H9 (cell line): ENCODE data around the gene CHAC2. TPM values are rescaled to one million over a fixed set of nuclear protein-coding genes. Genes with fewer than 3 reads are reported as not detected.

Experiments
- DNase-seq: peaks from one replicate; pipeline ENCODE4 v3.0.0-alpha.2; 2017
- H2AFZ ChIP-seq: one replicate; pipeline ENCODE4 v1.6.1; 2013; ENCODE audit warnings: mild to moderate bottlenecking, low read length, control low read depth, moderate library complexity
- H2AK5ac ChIP-seq: 2 replicates; pipeline ENCODE4 v1.6.1; 2013; ENCODE audit warnings: low read length, control low read depth, mixed read lengths; ENCODE audit not compliant: insufficient read length
- H2BK120ac ChIP-seq: one replicate; pipeline ENCODE4 v1.6.1; 2013; ENCODE audit warnings: low read depth, mild to moderate bottlenecking, low read length, control low read depth, inconsistent platforms; ENCODE audit not compliant: poor library complexity, severe bottlenecking
- H2BK12ac ChIP-seq: 2 replicates; pipeline ENCODE4 v1.6.1; 2013; ENCODE audit warnings: low read length, control low read depth, mixed read lengths, low read depth; ENCODE audit not compliant: insufficient read length
- H2BK15ac ChIP-seq: 2 replicates; pipeline ENCODE4 v1.6.1; 2013; ENCODE audit warnings: low read depth, low read length, control low read depth
- H2BK20ac ChIP-seq: one replicate; pipeline ENCODE4 v1.6.1; 2013; ENCODE audit warnings: low read depth, mild to moderate bottlenecking, low read length, control low read depth, inconsistent platforms; ENCODE audit not compliant: poor library complexity, severe bottlenecking
- H2BK5ac ChIP-seq: 2 replicates; pipeline ENCODE4 v1.6.1; 2013; ENCODE audit warnings: low read length, control low read depth, mixed read lengths; ENCODE audit not compliant: insufficient read length
- H3K14ac ChIP-seq: 2 replicates; pipeline ENCODE4 v1.6.1; 2013; ENCODE audit warnings: low read length, control low read depth; ENCODE audit not compliant: insufficient read depth
- H3K18ac ChIP-seq: 2 replicates; pipeline ENCODE4 v1.6.1; 2013; ENCODE audit warnings: low read depth, mild to moderate bottlenecking, mixed read lengths, low read length, control low read depth; ENCODE audit not compliant: insufficient read length
- H3K23ac ChIP-seq: 2 replicates; pipeline ENCODE4 v1.6.1; 2013; ENCODE audit warnings: low read length, control low read depth, mixed read lengths, low read depth; ENCODE audit not compliant: insufficient read length
- H3K23me2 ChIP-seq: 2 replicates; pipeline ENCODE4 v1.6.1; 2013; ENCODE audit warnings: low read depth, mild to moderate bottlenecking, mixed read lengths, low read length, control low read depth; ENCODE audit not compliant: insufficient read length, poor library complexity, severe bottlenecking
- H3K27ac ChIP-seq: 2 replicates; pipeline ENCODE4 v1.5.1; 2013; ENCODE audit warnings: low read length, control low read depth, mixed read lengths, low read depth; ENCODE audit not compliant: insufficient read length
- H3K27me3 ChIP-seq: 2 replicates; pipeline ENCODE4 v1.6.1; 2013; ENCODE audit warnings: low read length, control low read depth, inconsistent platforms; ENCODE audit not compliant: insufficient read depth
- H3K4ac ChIP-seq: 2 replicates; pipeline ENCODE4 v1.6.1; 2013; ENCODE audit warnings: low read depth, mild to moderate bottlenecking, control low read depth, inconsistent platforms, low read length, moderate library complexity
- H3K4me1 ChIP-seq: 2 replicates; pipeline ENCODE4 v1.6.1; 2013; ENCODE audit warnings: low read length, control low read depth, inconsistent platforms; ENCODE audit not compliant: insufficient read depth
- H3K4me2 ChIP-seq: 2 replicates; pipeline ENCODE4 v1.6.1; 2013; ENCODE audit warnings: low read length, control low read depth, mixed read lengths; ENCODE audit not compliant: insufficient read length, insufficient read depth
- H3K56ac ChIP-seq: 2 replicates; pipeline ENCODE4 v1.6.1; 2013; ENCODE audit warnings: low read depth, mild to moderate bottlenecking, mixed read lengths, low read length, control low read depth; ENCODE audit not compliant: insufficient read length
- H3K79me1 ChIP-seq: 2 replicates; pipeline ENCODE4 v1.6.1; 2013; ENCODE audit warnings: low read depth, mild to moderate bottlenecking, moderate library complexity, low read length, control low read depth, inconsistent platforms; ENCODE audit not compliant: insufficient read depth, poor library complexity, severe bottlenecking
- H3K79me2 ChIP-seq: 2 replicates; pipeline ENCODE4 v1.6.1; 2013; ENCODE audit warnings: low read length, control low read depth, inconsistent platforms; ENCODE audit not compliant: insufficient read depth
- H3K9ac ChIP-seq: 2 replicates; pipeline ENCODE4 v1.6.1; 2013; ENCODE audit warnings: low read length, control low read depth, mixed read lengths; ENCODE audit not compliant: insufficient read length; ENCODE audit errors: extremely low read depth
- H3K9me3 ChIP-seq: one replicate; pipeline ENCODE4 v1.6.1; 2013; ENCODE audit warnings: low read depth, low read length, inconsistent platforms; ENCODE audit not compliant: control insufficient read depth
- H3T11ph ChIP-seq: one replicate; pipeline ENCODE4 v1.6.1; 2013; ENCODE audit warnings: mild to moderate bottlenecking, low read length, control low read depth, inconsistent platforms
- H4K20me1 ChIP-seq: one replicate; pipeline ENCODE4 v1.6.1; 2013; ENCODE audit not compliant: control insufficient read depth, insufficient read length, insufficient read depth
- H4K5ac ChIP-seq: 2 replicates; pipeline ENCODE4 v1.6.1; 2013; ENCODE audit warnings: low read depth, mild to moderate bottlenecking, mixed read lengths, low read length, control low read depth; ENCODE audit not compliant: insufficient read length
- H4K8ac ChIP-seq: replicated peaks from 2 replicates; pipeline ENCODE4 v1.6.1; 2013; ENCODE audit warnings: low read length, control low read depth, mixed read lengths, low read depth; ENCODE audit not compliant: insufficient read length
- H4K91ac ChIP-seq: 2 replicates; pipeline ENCODE4 v1.6.1; 2013; ENCODE audit warnings: low read depth, mild to moderate bottlenecking, moderate library complexity, mixed read lengths, low read length, control low read depth; ENCODE audit not compliant: insufficient read length
- H3K27ac Mint-ChIP-seq, 3 experiments: 2 replicates in 2 of 3; 3 replicates in 1 of 3; pipeline ENCODE4 v1.8.0; 2020 to 2021; ENCODE audit warnings: mixed read lengths in 3 of 3, mild to moderate bottlenecking in 1 of 3, moderate library complexity in 1 of 3
- H3K27me3 Mint-ChIP-seq: 2 replicates; pipeline ENCODE4 v1.8.0; 2021; ENCODE audit warnings: low read depth, mild to moderate bottlenecking, moderate library complexity, mixed read lengths
- H3K36me3 Mint-ChIP-seq, 3 experiments: 2 replicates in 2 of 3; 3 replicates in 1 of 3; pipeline ENCODE4 v1.8.0; 2020 to 2021; ENCODE audit warnings: low read depth in 3 of 3, mixed read lengths in 3 of 3; ENCODE audit not compliant: insufficient read depth in 1 of 3
- H3K4me1 Mint-ChIP-seq, 2 experiments: 2 replicates each; pipeline ENCODE4 v1.8.0; 2020; ENCODE audit warnings: mixed read lengths in 2 of 2
- H3K4me3 Mint-ChIP-seq, 2 experiments: 2 replicates in 1 of 2; 3 replicates in 1 of 2; pipeline ENCODE4 v1.8.0; 2020 to 2021; ENCODE audit warnings: mild to moderate bottlenecking in 2 of 2, mixed read lengths in 2 of 2, moderate library complexity in 1 of 2
- H3K9me3 Mint-ChIP-seq, 2 experiments: 2 replicates in 1 of 2; 3 replicates in 1 of 2; pipeline ENCODE4 v1.8.0; 2020; ENCODE audit warnings: mild to moderate bottlenecking in 2 of 2, mixed read lengths in 2 of 2, moderate library complexity in 1 of 2
- total RNA-seq: library from RNA; stranded (reverse); gene quantifications from 2 replicates; pipeline ENCODE4 v1.2.1, GENCODE V29; 2021
- TF ChIP-seq, protein P1 (sequence below): fragments of 200-600 bp; sonication (generic); conservative IDR thresholded peaks from 3 replicates; pipeline ENCODE4 v1.8.0; 2021; ENCODE audit warnings: antibody characterized with exemption, mild to moderate bottlenecking

CHAC2 gene
- total RNA-seq, 1 experiment from 2014 or later = 11.3 TPM

DNA sequence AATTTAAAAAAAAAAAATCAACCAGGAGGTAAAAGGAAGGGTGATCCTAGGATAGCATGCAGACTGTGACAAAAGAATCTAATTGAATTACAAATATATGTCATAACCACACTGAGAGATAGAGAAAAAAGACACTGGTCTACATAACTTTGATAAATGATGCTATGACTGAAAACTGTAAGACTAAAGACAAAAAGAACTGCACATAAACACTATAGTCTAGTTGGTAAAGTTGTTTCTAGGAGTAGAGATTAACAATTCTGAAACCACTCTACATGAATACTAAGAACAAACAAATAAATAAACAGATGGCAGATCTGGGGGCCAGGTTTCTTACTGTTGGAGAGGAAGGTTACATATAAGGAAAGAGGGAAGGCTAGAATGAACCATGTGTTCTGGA is 14.6 kb upstream of the CHAC2 start:
- H3K9me3 ChIP-seq = no peaks in the 10 kb centered on the region
- TF ChIP-seq, protein P1, sequence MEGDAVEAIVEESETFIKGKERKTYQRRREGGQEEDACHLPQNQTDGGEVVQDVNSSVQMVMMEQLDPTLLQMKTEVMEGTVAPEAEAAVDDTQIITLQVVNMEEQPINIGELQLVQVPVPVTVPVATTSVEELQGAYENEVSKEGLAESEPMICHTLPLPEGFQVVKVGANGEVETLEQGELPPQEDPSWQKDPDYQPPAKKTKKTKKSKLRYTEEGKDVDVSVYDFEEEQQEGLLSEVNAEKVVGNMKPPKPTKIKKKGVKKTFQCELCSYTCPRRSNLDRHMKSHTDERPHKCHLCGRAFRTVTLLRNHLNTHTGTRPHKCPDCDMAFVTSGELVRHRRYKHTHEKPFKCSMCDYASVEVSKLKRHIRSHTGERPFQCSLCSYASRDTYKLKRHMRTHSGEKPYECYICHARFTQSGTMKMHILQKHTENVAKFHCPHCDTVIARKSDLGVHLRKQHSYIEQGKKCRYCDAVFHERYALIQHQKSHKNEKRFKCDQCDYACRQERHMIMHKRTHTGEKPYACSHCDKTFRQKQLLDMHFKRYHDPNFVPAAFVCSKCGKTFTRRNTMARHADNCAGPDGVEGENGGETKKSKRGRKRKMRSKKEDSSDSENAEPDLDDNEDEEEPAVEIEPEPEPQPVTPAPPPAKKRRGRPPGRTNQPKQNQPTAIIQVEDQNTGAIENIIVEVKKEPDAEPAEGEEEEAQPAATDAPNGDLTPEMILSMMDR = no peak
- H4K5ac ChIP-seq = no peak overlapping the region
- no peak overlapping the region for H2AK5ac ChIP-seq
- H2BK120ac ChIP-seq = no peak overlapping the region
- Mint-ChIP-seq H3K9me3 (no peaks in the 10 kb centered on the region), H3K4me1 (peaks cover under 1 to 9% of the 10 kb centered on the region in 2 experiments; a peak in 3 of 4 replicates), H3K27me3 (no peaks in the 10 kb centered on the region), H3K4me3 (no peak overlapping the region), H3K27ac (peak overlapping the region in 2 of 3 experiments; percentile 19 to 89; a peak in 3 of 7 replicates), H3K36me3 (peaks cover 14 to 37% (median 36%) of the 10 kb centered on the region in 3 experiments)
- no peak overlapping the region for H2BK12ac ChIP-seq
- H3T11ph ChIP-seq = no peak overlapping the region
- no peaks in the 10 kb centered on the region for H4K20me1 ChIP-seq
- no peaks in the 10 kb centered on the region for H3K79me1 ChIP-seq
- DNase-seq = no peak
- no peak overlapping the region for H2BK15ac ChIP-seq
- no peak overlapping the region for H3K18ac ChIP-seq
- no peak overlapping the region for H2AFZ ChIP-seq
- H3K23ac ChIP-seq = no peak overlapping the region
- no peak overlapping the region for H3K9ac ChIP-seq
- no peak overlapping the region for H2BK5ac ChIP-seq
- H3K14ac ChIP-seq = no peak overlapping the region
- no peak overlapping the region for H3K4ac ChIP-seq
- H4K8ac ChIP-seq = no peak overlapping the region
- H3K4me1 ChIP-seq = no peaks in the 10 kb centered on the region
- no peak overlapping the region for H3K27ac ChIP-seq
- H4K91ac ChIP-seq = no peak overlapping the region
- no peaks in the 10 kb centered on the region for H3K79me2 ChIP-seq
- H3K23me2 ChIP-seq = no peaks in the 10 kb centered on the region
- H3K56ac ChIP-seq = no peak overlapping the region
- no peaks in the 10 kb centered on the region for H3K27me3 ChIP-seq
- H2BK20ac ChIP-seq = no peak overlapping the region
- no peak overlapping the region for H3K4me2 ChIP-seq
